HCT116 (cell line): ENCODE measurements around the gene CNDP1.

Experiments used
- EZH2phosphoT487 ChIP-seq: fragments of 200-600 bp; IDR thresholded peaks from 2 replicates; pipeline ENCODE4 v1.6.1; 2018; ENCODE audit warnings: antibody characterized with exemption, borderline replicate concordance
- JUND ChIP-seq: IDR thresholded peaks from 2 replicates; pipeline ENCODE4 v1.6.1; 2012
- POLR2AphosphoS5 ChIP-seq: IDR thresholded peaks from 2 replicates; pipeline ENCODE4 v1.6.1; 2011; ENCODE audit warnings: mild to moderate bottlenecking, low read depth, low read length, moderate library complexity
- RAD21 ChIP-seq: IDR thresholded peaks from 2 replicates; pipeline ENCODE4 v1.6.1; 2012; ENCODE audit warnings: low read depth, mild to moderate bottlenecking
- ZNF274 ChIP-seq: fragments of 200-500 bp; sonication (Bioruptor generic); IDR thresholded peaks from 2 replicates; pipeline ENCODE4 v1.6.1; 2014; ENCODE audit warnings: mild to moderate bottlenecking, low read depth, low read length, inconsistent platforms
- TF ChIP-seq, protein P1 (sequence below), 3 experiments: fragments of 200-600 bp in 1 of 3; sonication (generic) in 1 of 3; IDR thresholded peaks in 2 of 3; conservative IDR thresholded peaks in 1 of 3; 2 replicates each; pipeline ENCODE4 v1.5.1; 2012 to 2017; ENCODE audit warnings: low read depth in 2 of 3, low read length in 2 of 3, antibody characterized with exemption in 1 of 3, borderline replicate concordance in 1 of 3, control low read depth in 1 of 3, mild to moderate bottlenecking in 1 of 3, mixed read lengths in 1 of 3, mixed run types in 1 of 3, moderate library complexity in 1 of 3; ENCODE audit not compliant: insufficient read depth in 1 of 3
- TF ChIP-seq, protein P2 (sequence below): IDR thresholded peaks from 2 replicates; pipeline ENCODE4 v1.6.1; 2012

DNA sequence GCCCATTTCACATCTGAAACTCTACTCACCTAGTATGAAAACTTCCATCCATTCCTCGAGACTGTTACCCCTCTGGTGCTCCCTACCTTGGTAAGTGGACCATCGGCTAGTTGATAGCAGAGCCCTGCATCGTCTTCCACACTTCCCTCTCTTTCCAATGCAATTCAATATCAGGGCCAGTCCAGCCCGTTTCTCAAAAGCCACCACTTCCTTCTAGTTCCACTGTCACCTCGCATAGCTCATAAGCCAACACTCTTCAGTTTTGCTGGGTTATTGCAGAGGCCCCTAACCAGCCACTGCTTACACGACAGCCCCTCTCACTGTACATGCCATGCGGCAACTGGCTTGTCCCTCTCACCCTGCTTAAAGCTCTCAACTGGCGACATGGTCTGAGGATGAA lies 53.1 kb downstream of the CNDP1 start:
- TF ChIP-seq JUND, result no peak
- TF ChIP-seq RAD21, result no peak
- TF ChIP-seq POLR2AphosphoS5, result no peak
- TF ChIP-seq, protein P1, sequence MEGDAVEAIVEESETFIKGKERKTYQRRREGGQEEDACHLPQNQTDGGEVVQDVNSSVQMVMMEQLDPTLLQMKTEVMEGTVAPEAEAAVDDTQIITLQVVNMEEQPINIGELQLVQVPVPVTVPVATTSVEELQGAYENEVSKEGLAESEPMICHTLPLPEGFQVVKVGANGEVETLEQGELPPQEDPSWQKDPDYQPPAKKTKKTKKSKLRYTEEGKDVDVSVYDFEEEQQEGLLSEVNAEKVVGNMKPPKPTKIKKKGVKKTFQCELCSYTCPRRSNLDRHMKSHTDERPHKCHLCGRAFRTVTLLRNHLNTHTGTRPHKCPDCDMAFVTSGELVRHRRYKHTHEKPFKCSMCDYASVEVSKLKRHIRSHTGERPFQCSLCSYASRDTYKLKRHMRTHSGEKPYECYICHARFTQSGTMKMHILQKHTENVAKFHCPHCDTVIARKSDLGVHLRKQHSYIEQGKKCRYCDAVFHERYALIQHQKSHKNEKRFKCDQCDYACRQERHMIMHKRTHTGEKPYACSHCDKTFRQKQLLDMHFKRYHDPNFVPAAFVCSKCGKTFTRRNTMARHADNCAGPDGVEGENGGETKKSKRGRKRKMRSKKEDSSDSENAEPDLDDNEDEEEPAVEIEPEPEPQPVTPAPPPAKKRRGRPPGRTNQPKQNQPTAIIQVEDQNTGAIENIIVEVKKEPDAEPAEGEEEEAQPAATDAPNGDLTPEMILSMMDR (IDR thresholded peaks at IDR 0.05 in 2 of 3, conservative IDR thresholded peaks at IDR 0.05 in 1 of 3; ENCODE audit: borderline replicate concordance in 1 of 3, insufficient read depth in 1 of 3, low read depth in 2 of 3, low read length in 2 of 3), result no peak
- no peak for TF ChIP-seq EZH2phosphoT487
- TF ChIP-seq, protein P2, sequence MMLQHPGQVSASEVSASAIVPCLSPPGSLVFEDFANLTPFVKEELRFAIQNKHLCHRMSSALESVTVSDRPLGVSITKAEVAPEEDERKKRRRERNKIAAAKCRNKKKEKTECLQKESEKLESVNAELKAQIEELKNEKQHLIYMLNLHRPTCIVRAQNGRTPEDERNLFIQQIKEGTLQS, result no peak
- TF ChIP-seq ZNF274, result no peak
